WERI-Rb-1 (cell line): ENCODE results near the gene COL27A1.

Experiments used
- DNase-seq: peaks from one replicate; pipeline ENCODE4 v3.0.0-alpha.2; 2020
- H3K27ac ChIP-seq: fragments of 250-450 bp; sonication (Bioruptor Pico); 2 replicates; pipeline ENCODE4 v1.5.1; 2020; ENCODE audit warnings: mild to moderate bottlenecking, moderate library complexity
- H3K27me3 ChIP-seq: fragments of 250-450 bp; sonication (Bioruptor Pico); 2 replicates; pipeline ENCODE4 v1.5.1; 2021; ENCODE audit warnings: mild to moderate bottlenecking, low read depth, moderate library complexity; ENCODE audit not compliant: insufficient read depth, severe bottlenecking
- H3K36me3 ChIP-seq: fragments of 250-450 bp; sonication (Bioruptor Pico); 2 replicates; pipeline ENCODE4 v1.5.1; 2020; ENCODE audit warnings: mild to moderate bottlenecking, moderate library complexity
- H3K4me3 ChIP-seq: 2 replicates; pipeline ENCODE4 v1.5.1; 2011; ENCODE audit warnings: low read depth, mild to moderate bottlenecking, control low read depth, low read length
- H3K9me3 ChIP-seq: fragments of 250-450 bp; sonication (Bioruptor Pico); 2 replicates; pipeline ENCODE4 v1.5.1; 2021; ENCODE audit warnings: mild to moderate bottlenecking, moderate library complexity; ENCODE audit not compliant: severe bottlenecking
- TF ChIP-seq, protein P1 (sequence below): IDR thresholded peaks from 2 replicates; pipeline ENCODE4 v1.5.1; 2011; ENCODE audit warnings: low read depth, mild to moderate bottlenecking, control low read depth, inconsistent platforms, low read length

The COL27A1 gene

DNA sequence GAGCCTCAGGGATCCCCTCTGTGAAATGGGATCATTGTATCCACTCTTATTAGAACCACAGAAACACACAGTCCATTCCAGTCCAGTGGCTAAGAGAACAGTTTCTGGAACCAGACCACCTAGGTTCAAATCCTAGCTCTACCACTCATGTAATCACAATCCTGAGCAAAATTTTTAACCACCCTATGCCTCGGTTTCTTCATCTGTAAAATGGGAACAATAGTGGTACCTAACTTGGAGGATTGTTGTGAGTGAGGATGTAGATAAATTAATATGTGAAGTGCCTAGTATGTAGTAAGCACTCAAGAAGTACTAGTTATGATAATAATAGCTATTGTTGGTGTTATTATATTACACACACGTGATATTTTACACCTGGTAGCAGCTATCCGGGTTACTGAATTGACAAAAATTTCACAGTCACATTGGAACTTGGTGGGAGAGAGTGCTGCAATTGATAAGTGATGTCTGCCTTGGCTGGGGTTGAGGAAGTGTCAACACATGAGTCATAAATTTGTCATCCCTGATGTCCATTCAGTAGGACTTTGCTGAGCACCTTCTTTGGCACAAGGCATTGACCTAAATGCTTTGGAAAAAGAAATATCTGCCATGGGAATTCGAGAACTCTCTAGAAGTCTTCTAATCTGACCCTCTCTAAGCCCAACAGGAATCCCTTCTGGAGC lies 68.4 kb downstream of the COL27A1 start:
- no peak overlapping the region for H3K27ac ChIP-seq
- TF ChIP-seq, protein P1, sequence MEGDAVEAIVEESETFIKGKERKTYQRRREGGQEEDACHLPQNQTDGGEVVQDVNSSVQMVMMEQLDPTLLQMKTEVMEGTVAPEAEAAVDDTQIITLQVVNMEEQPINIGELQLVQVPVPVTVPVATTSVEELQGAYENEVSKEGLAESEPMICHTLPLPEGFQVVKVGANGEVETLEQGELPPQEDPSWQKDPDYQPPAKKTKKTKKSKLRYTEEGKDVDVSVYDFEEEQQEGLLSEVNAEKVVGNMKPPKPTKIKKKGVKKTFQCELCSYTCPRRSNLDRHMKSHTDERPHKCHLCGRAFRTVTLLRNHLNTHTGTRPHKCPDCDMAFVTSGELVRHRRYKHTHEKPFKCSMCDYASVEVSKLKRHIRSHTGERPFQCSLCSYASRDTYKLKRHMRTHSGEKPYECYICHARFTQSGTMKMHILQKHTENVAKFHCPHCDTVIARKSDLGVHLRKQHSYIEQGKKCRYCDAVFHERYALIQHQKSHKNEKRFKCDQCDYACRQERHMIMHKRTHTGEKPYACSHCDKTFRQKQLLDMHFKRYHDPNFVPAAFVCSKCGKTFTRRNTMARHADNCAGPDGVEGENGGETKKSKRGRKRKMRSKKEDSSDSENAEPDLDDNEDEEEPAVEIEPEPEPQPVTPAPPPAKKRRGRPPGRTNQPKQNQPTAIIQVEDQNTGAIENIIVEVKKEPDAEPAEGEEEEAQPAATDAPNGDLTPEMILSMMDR, result no peak
- H3K9me3 ChIP-seq, result no peaks in the 10 kb centered on the region
- H3K4me3 ChIP-seq, result no peak overlapping the region
- no peak for DNase-seq
- H3K36me3 ChIP-seq, result peaks cover 20% of the 10 kb centered on the region
- H3K27me3 ChIP-seq, result no peaks in the 10 kb centered on the region

DNA sequence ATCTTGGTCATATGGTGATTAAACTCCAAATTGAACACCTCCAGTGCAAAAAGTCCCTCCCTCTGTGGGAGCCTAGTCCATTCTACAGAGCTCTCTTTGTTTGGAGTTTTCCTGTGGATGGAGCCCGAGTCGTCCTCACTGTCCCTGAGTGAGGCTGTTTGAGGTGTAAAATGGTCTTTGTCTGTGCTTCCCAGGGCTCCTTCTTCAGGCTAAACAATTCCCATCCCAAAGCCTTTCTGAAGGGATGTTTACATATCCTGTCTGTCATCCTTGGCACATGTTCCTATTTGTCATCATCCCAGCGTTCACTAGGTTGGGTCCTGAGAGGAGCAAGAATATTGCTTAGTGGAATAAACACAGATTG lies 68.9 kb downstream of the COL27A1 start:
- Histone ChIP-seq H3K27me3 (no peaks in the 10 kb centered on the region), H3K9me3 (no peaks in the 10 kb centered on the region), H3K4me3 (no peak overlapping the region), H3K27ac (no peak overlapping the region), H3K36me3 (peaks cover 20% of the 10 kb centered on the region)
- DNase-seq, result no peak
- TF ChIP-seq, protein P1, result no peak

DNA sequence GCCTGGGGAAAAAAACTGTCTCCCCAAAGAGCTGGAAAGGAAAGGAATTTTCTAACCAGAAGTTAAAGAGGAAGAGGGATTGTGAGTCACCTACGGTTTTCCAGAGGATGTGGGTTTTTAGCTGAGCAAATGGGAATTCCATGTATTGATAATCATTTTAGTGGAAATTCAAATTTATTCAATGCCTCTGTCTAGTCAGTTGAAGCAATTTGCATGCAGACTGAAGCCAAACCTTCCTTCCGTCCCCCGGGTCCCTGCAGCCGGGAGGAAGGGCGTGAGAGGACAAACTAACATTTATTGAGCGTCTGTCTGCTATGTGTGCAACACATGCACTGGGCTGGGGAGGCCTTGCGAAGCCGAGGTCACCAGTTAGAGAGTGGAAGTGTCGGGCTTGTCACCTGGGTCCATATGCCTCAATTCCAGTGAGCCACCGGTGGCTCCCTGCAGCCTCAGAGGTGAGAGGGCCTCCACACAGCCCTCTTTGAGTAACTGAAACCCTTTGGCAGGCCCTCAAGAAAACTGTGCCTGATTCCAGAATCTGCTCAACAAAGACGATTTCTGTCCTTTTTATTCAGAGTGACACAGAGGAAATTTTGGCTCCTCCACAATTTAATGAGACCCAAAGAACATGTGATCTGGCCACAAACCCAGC lies 70.3 kb downstream of the COL27A1 start:
- DNase-seq, result no peak
- H3K4me3 ChIP-seq, result no peak overlapping the region
- H3K9me3 ChIP-seq, result no peaks in the 10 kb centered on the region
- no peaks in the 10 kb centered on the region for H3K27me3 ChIP-seq
- H3K27ac ChIP-seq, result no peak overlapping the region
- TF ChIP-seq, protein P1, result no peak
- H3K36me3 ChIP-seq, result peaks cover 7% of the 10 kb centered on the region

DNA sequence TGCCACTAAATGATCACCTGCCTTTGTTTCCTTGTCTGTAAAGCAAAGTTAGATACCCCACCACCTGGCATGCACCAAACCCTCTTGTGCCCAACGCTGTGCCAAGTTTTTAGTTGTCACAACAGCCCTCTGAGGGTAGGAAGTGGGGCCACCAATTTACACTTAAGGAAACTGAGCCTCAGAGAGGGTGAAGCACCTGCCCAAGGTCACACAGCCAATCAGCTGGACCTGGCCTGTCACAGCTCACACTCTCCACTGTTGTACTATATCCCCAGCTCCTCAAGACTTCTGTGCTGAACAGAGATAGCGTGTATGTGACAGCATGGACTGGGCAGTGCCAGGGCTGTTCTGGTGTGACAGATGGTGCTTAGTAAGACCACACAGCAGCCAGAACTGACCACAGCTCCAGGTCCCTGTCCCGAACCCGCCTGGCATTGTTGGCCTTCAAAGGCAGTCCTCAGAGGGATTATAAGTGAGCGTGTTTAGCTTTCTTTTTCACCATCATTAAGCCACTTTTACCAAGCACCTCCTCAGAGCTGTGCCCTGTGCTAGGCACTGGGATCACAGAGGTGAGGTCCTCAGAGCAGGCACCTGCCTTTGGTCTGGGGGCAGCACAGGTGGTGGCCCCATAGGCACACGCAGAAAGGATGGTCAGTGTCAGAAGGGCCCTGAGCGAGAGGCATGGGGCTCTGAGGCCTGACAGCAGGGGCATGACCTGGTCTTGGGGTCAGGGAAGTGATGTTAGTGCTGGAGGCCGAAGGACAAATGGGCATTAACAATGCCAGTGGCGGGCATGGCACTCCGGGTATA lies 71.1 kb downstream of the COL27A1 start:
- H3K4me3 ChIP-seq, result no peak overlapping the region
- TF ChIP-seq, protein P1, result no peak
- H3K27ac ChIP-seq, result no peak overlapping the region
- no peaks in the 10 kb centered on the region for H3K27me3 ChIP-seq
- H3K9me3 ChIP-seq, result no peaks in the 10 kb centered on the region
- DNase-seq, result no peak
- H3K36me3 ChIP-seq, result peaks cover 7% of the 10 kb centered on the region

DNA sequence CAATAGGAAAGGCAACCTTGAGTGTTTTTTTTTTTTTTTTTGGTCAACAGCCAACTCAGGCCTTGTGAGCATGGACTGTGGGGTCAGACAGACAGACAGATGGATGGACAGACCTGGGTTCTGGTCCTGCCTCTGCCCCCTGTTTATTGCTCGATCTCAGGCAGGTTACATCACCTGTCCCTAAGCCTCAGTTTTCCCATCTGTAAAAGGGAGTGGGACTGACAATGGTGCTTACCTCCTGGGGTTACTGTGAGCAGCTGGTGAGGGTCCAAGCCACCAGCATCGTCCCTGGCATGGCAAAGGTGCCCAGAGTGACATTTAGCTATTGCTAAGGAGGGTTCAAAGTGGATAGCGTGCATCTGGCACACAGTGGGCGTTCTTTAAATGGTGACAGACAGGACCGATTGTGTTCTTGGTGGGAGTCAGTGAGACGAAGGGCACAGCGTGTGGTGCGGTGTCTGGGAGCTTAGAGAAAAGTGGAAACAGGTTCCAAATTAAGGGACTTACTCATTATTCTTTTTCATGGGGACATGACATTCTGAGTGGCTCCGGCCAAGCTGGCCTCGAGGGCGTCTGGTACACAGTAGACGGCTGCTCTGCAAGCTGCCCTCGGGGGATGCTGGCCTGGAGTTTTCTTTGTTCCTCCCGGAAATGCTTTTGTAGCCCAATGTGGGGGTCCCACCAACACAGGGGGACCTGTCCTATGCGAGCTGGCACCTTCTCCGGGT lies 72.1 kb downstream of the COL27A1 start:
- H3K27ac ChIP-seq, result no peak overlapping the region
- no peaks in the 10 kb centered on the region for H3K27me3 ChIP-seq
- H3K4me3 ChIP-seq, result no peak overlapping the region
- no peak for DNase-seq
- H3K9me3 ChIP-seq, result no peaks in the 10 kb centered on the region
- TF ChIP-seq, protein P1, result no peak
- peaks cover 8% of the 10 kb centered on the region for H3K36me3 ChIP-seq
